Fibroblast of villous mesenchyme (primary cell): Measurements from ENCODE around the gene FIGNL2. TPM values are rescaled to one million over a fixed set of nuclear protein-coding genes. Genes with fewer than 3 reads are reported as not detected.

ENCODE experiments used
- DNase-seq: peaks from one replicate; pipeline ENCODE4 v3.0.0-alpha.2; 2010; ENCODE audit warnings: low read depth
- H3K4me3 ChIP-seq: 2 replicates; pipeline ENCODE4 v1.5.1; 2011; ENCODE audit warnings: low read depth, mild to moderate bottlenecking, low read length
- CTCF ChIP-seq: IDR thresholded peaks from 2 replicates; pipeline ENCODE4 v1.5.1; 2012; ENCODE audit warnings: low read depth, mild to moderate bottlenecking, low read length; ENCODE audit not compliant: insufficient read depth
- total RNA-seq: library from RNA; depleted of rRNA; stranded (reverse); fragments of >200 nt; gene quantifications from 2 replicates; pipeline ENCODE4 v1.2.3, GENCODE V29; 2012

Gene FIGNL2
- total RNA-seq, 1 donor, result under 0.01 TPM

GRCh38 chr12:51869931-51870330 is 21.4 kb upstream of the FIGNL2 start:
- no peak overlapping the region for H3K4me3 ChIP-seq
- no peak for TF ChIP-seq CTCF
- no peak for DNase-seq

GRCh38 chr12:51869496-51869865 is 21.0 kb upstream of the FIGNL2 start:
- H3K4me3 ChIP-seq, result no peak overlapping the region
- TF ChIP-seq CTCF, result no peak

GRCh38 chr12:51868821-51869495 is 20.4 kb upstream of the FIGNL2 start:
- no peak for DNase-seq
- no peak for TF ChIP-seq CTCF
- peak overlapping the region; percentile 48 for H3K4me3 ChIP-seq

More at GRCh38 chr12:51869496-51869865, 21.0 kb upstream of the FIGNL2 start:
- DNase-seq, result no peak

GRCh38 chr12:51867796-51868428 is 19.4 kb upstream of the FIGNL2 start:
- no peak for DNase-seq

GRCh38 chr12:51867371-51867770 is 18.9 kb upstream of the FIGNL2 start:
- no peak overlapping the region for H3K4me3 ChIP-seq
- no peak for TF ChIP-seq CTCF
- DNase-seq, result no peak

More at GRCh38 chr12:51867796-51868428, 19.4 kb upstream of the FIGNL2 start:
- TF ChIP-seq CTCF, result no peak
- H3K4me3 ChIP-seq, result no peak overlapping the region

GRCh38 chr12:51866762-51867161 is 18.2 kb upstream of the FIGNL2 start:
- no peak for DNase-seq
- TF ChIP-seq CTCF, result no peak
- H3K4me3 ChIP-seq, result no peak overlapping the region
